Ishikawa (cell line): ENCODE results near the gene XBP1.

Experiments used
- MAX ChIP-seq: IDR thresholded peaks from 2 replicates; pipeline ENCODE4 v1.6.1; 2012
- REST ChIP-seq: IDR thresholded peaks from 2 replicates; pipeline ENCODE4 v1.6.1; 2012; ENCODE audit warnings: low read depth, mild to moderate bottlenecking

DNA sequence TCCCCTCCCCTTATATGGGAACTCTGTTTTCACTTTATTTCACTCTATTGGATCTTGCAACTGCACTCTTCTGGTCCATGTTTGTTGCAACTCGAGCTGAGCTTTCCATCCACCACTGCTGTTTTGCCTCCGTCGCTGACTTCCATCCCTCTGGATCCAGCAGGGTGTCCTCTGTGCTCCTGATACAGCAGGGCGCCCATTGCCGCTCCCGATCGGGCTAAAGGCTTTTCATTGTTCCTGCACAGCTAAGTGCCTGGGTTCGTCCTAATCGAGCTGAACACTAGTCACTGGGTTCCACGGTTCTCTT is 39.0 kb downstream of the XBP1 start:
- TF ChIP-seq REST (no peak), MAX (no peak)
